IMR-90 (cell line): ENCODE data around the gene WSB1. TPM values are rescaled to one million over a fixed set of nuclear protein-coding genes. Genes with fewer than 3 reads are reported as not detected.

Source experiments
- ATAC-seq: fragments of 200-7000 bp; cut with Tn5 transposase; 2 replicates; pipeline ENCODE4 v1.9.1; 2020; ENCODE audit warnings: low read depth, mild to moderate bottlenecking, moderate library complexity
- BruUV-seq: library from RNA; stranded (reverse); fragments of 400-500 nt; replicated peaks from 2 replicates; lab custom pipeline; 2021; lab: Mats Ljungman, UMichigan
- CTCF ChIA-PET: fragments of 300-600 bp; formaldehyde crosslinking; extraction: SDS; loops from one replicate; lab custom pipeline; 2021; ENCODE audit warnings: antibody characterized with exemption; lab: Yijun Ruan, JAX
- POLR2A ChIA-PET: fragments of 300-600 bp; sonication (Branson Sonifier 250); formaldehyde crosslinking; loops from one replicate; lab custom pipeline; 2022; ENCODE audit warnings: antibody characterized with exemption; ENCODE audit not compliant: unreplicated experiment; lab: Charles Lee
- DNase-seq: peaks from one replicate; pipeline ENCODE4 v3.0.0; 2013
- H2AFZ ChIP-seq: replicated peaks from 2 replicates; pipeline ENCODE3; 2013; ENCODE audit warnings: low read length, mild to moderate bottlenecking; ENCODE audit not compliant: poor library complexity
- H2AK5ac ChIP-seq: 2 replicates; pipeline ENCODE4 v1.6.1; 2013; ENCODE audit warnings: low read depth, low read length, inconsistent platforms
- H2AK9ac ChIP-seq: replicated peaks from 2 replicates; pipeline ENCODE3; 2013; ENCODE audit warnings: mild to moderate bottlenecking, low read depth, low read length, moderate library complexity; ENCODE audit not compliant: poor library complexity
- H2BK120ac ChIP-seq: 2 replicates; pipeline ENCODE4 v1.6.1; 2013; ENCODE audit warnings: low read depth, low read length, inconsistent platforms
- H2BK15ac ChIP-seq: 3 replicates; pipeline ENCODE4 v1.6.1; 2013; ENCODE audit warnings: low read depth, low read length, inconsistent platforms
- H2BK20ac ChIP-seq: 2 replicates; pipeline ENCODE4 v1.6.1; 2013; ENCODE audit warnings: low read depth, mild to moderate bottlenecking, inconsistent platforms, low read length, moderate library complexity
- H2BK5ac ChIP-seq: 2 replicates; pipeline ENCODE4 v1.6.1; 2013; ENCODE audit warnings: mild to moderate bottlenecking, low read depth, low read length, inconsistent platforms; ENCODE audit not compliant: poor library complexity, severe bottlenecking
- H3K14ac ChIP-seq: replicated peaks from 2 replicates; pipeline ENCODE4 v1.6.1; 2013; ENCODE audit warnings: low read depth, low read length, inconsistent platforms
- H3K18ac ChIP-seq: 2 replicates; pipeline ENCODE4 v1.6.1; 2013; ENCODE audit warnings: low read depth, low read length, control low read depth
- H3K23ac ChIP-seq: 2 replicates; pipeline ENCODE4 v1.6.1; 2013; ENCODE audit warnings: low read depth, low read length, inconsistent platforms
- H3K27ac ChIP-seq: 2 replicates; pipeline ENCODE4 v1.5.1; 2013; ENCODE audit warnings: mild to moderate bottlenecking, control low read depth, low read length; ENCODE audit not compliant: insufficient read depth
- H3K27me3 ChIP-seq: 2 replicates; pipeline ENCODE4 v1.6.1; 2013; ENCODE audit warnings: low read length; ENCODE audit not compliant: control insufficient read depth, insufficient read depth
- H3K36me3 ChIP-seq: 2 replicates; pipeline ENCODE4 v1.6.1; 2013; ENCODE audit warnings: low read length, mixed read lengths; ENCODE audit not compliant: control insufficient read depth, insufficient read depth
- H3K4ac ChIP-seq: 2 replicates; pipeline ENCODE4 v1.6.1; 2013; ENCODE audit warnings: low read depth, low read length, inconsistent platforms
- H3K4me1 ChIP-seq: 2 replicates; pipeline ENCODE4 v1.6.1; 2013; ENCODE audit warnings: low read length, mixed read lengths; ENCODE audit not compliant: control insufficient read depth, insufficient read depth
- H3K4me2 ChIP-seq: 2 replicates; pipeline ENCODE4 v1.6.1; 2013; ENCODE audit warnings: low read depth, mild to moderate bottlenecking, control low read depth, low read length, moderate library complexity
- H3K4me3 ChIP-seq: 2 replicates; pipeline ENCODE4 v1.5.1; 2013; ENCODE audit warnings: low read depth, mild to moderate bottlenecking, control low read depth, low read length, moderate library complexity; ENCODE audit not compliant: insufficient read depth
- H3K56ac ChIP-seq: 2 replicates; pipeline ENCODE4 v1.6.1; 2013; ENCODE audit warnings: low read length, inconsistent platforms; ENCODE audit not compliant: insufficient read depth; ENCODE audit errors: extremely low read depth
- H3K79me1 ChIP-seq, 2 experiments: 2 replicates each; pipeline ENCODE4 v1.6.1; 2013; ENCODE audit warnings: low read length in 2 of 2, inconsistent platforms in 1 of 2, low read depth in 1 of 2
- H3K9ac ChIP-seq: 2 replicates; pipeline ENCODE4 v1.6.1; 2013; ENCODE audit warnings: low read depth, low read length, control low read depth
- H3K9me1 ChIP-seq: 2 replicates; pipeline ENCODE4 v1.6.1; 2013; ENCODE audit warnings: low read length, inconsistent platforms; ENCODE audit not compliant: insufficient read depth
- H3K9me3 ChIP-seq: 2 replicates; pipeline ENCODE4 v1.6.1; 2013; ENCODE audit warnings: low read length; ENCODE audit not compliant: control insufficient read depth, insufficient read depth
- H4K20me1 ChIP-seq: 2 replicates; pipeline ENCODE4 v1.6.1; 2013; ENCODE audit warnings: low read length, inconsistent platforms; ENCODE audit not compliant: insufficient read depth
- H4K5ac ChIP-seq: 2 replicates; pipeline ENCODE4 v1.6.1; 2013; ENCODE audit warnings: mild to moderate bottlenecking, low read depth, low read length, control low read depth
- H4K8ac ChIP-seq, 2 experiments: 2 replicates each; pipeline ENCODE4 v1.6.1; 2013; ENCODE audit warnings: low read depth in 2 of 2, low read length in 2 of 2, control low read depth in 1 of 2, inconsistent platforms in 1 of 2
- H4K91ac ChIP-seq: 2 replicates; pipeline ENCODE4 v1.6.1; 2013; ENCODE audit warnings: low read depth, low read length, inconsistent platforms; ENCODE audit not compliant: insufficient read depth
- BHLHE40 ChIP-seq: fragments of 150-350 bp; IDR thresholded peaks from 2 replicates; pipeline ENCODE4 v1.6.1; 2016; ENCODE audit warnings: mild to moderate bottlenecking, low read depth, low read length
- CEBPB ChIP-seq: IDR thresholded peaks from 2 replicates; pipeline ENCODE4 v1.6.1; 2012; ENCODE audit warnings: low read depth, low read length, improper control_type of control experiment
- CHD1 ChIP-seq: IDR thresholded peaks from 2 replicates; pipeline ENCODE4 v1.6.1; 2012; ENCODE audit warnings: low read depth, low read length, improper control_type of control experiment
- FOS ChIP-seq: fragments of 150-350 bp; IDR thresholded peaks from 2 replicates; pipeline ENCODE4 v1.6.1; 2016; ENCODE audit warnings: low read depth, low read length
- MAFK ChIP-seq: IDR thresholded peaks from 2 replicates; pipeline ENCODE4 v1.6.1; 2012; ENCODE audit warnings: low read depth, low read length, improper control_type of control experiment
- MAZ ChIP-seq: IDR thresholded peaks from 2 replicates; pipeline ENCODE4 v1.6.1; 2012; ENCODE audit warnings: low read depth, mild to moderate bottlenecking, low read length, improper control_type of control experiment, moderate library complexity, borderline replicate concordance
- MXI1 ChIP-seq: IDR thresholded peaks from 2 replicates; pipeline ENCODE4 v1.6.1; 2012; ENCODE audit warnings: low read depth, mild to moderate bottlenecking, low read length, moderate library complexity, borderline replicate concordance
- NFE2L2 ChIP-seq: fragments of 150-350 bp; IDR thresholded peaks from 2 replicates; pipeline ENCODE4 v1.6.1; 2016; ENCODE audit warnings: low read depth, mild to moderate bottlenecking, low read length
- POLR2A ChIP-seq: IDR thresholded peaks from 2 replicates; pipeline ENCODE4 v1.6.1; 2012; ENCODE audit warnings: mild to moderate bottlenecking, low read depth, low read length
- RAD21 ChIP-seq: IDR thresholded peaks from 2 replicates; pipeline ENCODE4 v1.6.1; 2012; ENCODE audit warnings: low read length, improper control_type of control experiment
- RCOR1 ChIP-seq: IDR thresholded peaks from 2 replicates; pipeline ENCODE4 v1.6.1; 2012; ENCODE audit warnings: mild to moderate bottlenecking, low read length, improper control_type of control experiment; ENCODE audit not compliant: insufficient replicate concordance
- RFX5 ChIP-seq: IDR thresholded peaks from 2 replicates; pipeline ENCODE4 v1.8.0; 2012; ENCODE audit warnings: low read depth, mild to moderate bottlenecking, low read length, moderate library complexity
- SMC3 ChIP-seq: fragments of 150-350 bp; IDR thresholded peaks from 2 replicates; pipeline ENCODE4 v1.6.1; 2016; ENCODE audit warnings: low read depth, mild to moderate bottlenecking, antibody characterized with exemption, low read length, moderate library complexity
- WGBS, 2 experiments: methylation state at CpG; one replicate each; pipeline versions ENCODE4 v1.1.5 to v1.1.7; 2013; ENCODE audit warnings: missing lambda C conversion rate in 2 of 2; ENCODE audit not compliant: insufficient read length in 1 of 2; ENCODE audit errors: extremely low coverage in 2 of 2; 5-methylcytosine and 5-hydroxymethylcytosine counted together
- dilution Hi-C: fragments of 300-500 bp; cut with HindIII; formaldehyde crosslinking; loops from one replicate; pipeline ENCODE4 v1.14.3; 2018; ENCODE audit warnings: low sequenced_read_pairs; ENCODE audit not compliant: unreplicated experiment
- in situ Hi-C: fragments of 300-500 bp; cut with MboI; formaldehyde crosslinking; loops from 3 replicates; pipeline ENCODE4 v1.14.3; 2019; ENCODE audit warnings: low sequenced_read_pairs, inconsistent platforms, mixed read lengths
- intact Hi-C: fragments of 100-400 bp; cut with micrococcal nuclease; formaldehyde crosslinking; loops from 2 replicates; pipeline ENCODE4 v1.10.0; 2022
- polyA plus RNA-seq, 3 experiments: library from polyadenylated mRNA; depleted of rRNA; stranded (reverse); fragments of >200 nt; gene quantifications; 2 replicates each; pipeline ENCODE4 v1.2.3, GENCODE V29; 2012; ENCODE audit warnings: low replicate concordance in 1 of 3
- total RNA-seq: library from RNA; depleted of rRNA; stranded (reverse); fragments of >200 nt; gene quantifications from 2 replicates; pipeline ENCODE4 v1.2.3, GENCODE V29; 2012
- TF ChIP-seq, protein P1 (sequence below): conservative IDR thresholded peaks from 2 replicates; pipeline ENCODE4 v1.5.1; 2012; ENCODE audit warnings: mild to moderate bottlenecking, low read depth, low read length, improper control_type of control experiment
- TF ChIP-seq, protein P2 (sequence below): fragments of 150-350 bp; IDR thresholded peaks from 2 replicates; pipeline ENCODE4 v1.6.1; 2017; ENCODE audit warnings: mild to moderate bottlenecking, antibody characterized with exemption, low read length, low read depth
- TF ChIP-seq, protein P3 (sequence below): fragments of 150-350 bp; IDR thresholded peaks from 2 replicates; pipeline ENCODE4 v1.6.1; 2016; ENCODE audit warnings: low read depth, mild to moderate bottlenecking, low read length, moderate library complexity, borderline replicate concordance

WSB1 gene
- total and polyA plus RNA-seq, 2 of the 4 experiments (the other 2 are of a cell fraction): 140 to 266 TPM

DNA sequence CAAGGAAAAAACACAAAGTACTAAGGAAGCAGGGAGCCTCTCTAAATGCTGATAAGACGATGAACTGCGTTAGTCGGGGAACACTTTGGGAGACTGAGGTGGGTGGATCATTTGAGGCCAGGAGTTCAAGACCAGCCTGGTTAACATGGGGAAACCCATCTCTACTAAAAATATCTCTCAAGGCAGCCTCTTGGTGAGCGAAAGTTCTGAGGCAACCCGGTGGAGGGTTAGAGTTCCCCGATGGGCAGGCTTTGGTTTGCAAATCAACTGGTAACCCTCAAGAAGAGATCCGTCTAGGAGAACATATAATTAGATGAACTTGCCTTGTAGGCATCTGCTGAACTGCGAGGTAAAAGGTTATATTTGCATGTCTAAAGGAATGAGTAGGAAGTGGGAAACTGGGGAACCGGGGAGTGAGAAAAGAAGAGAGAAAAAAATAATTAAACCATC, 44.6 kb downstream of the WSB1 start:
- H3K27me3 ChIP-seq: no peaks in the 10 kb centered on the region
- no peaks in the 10 kb centered on the region for H3K4me1 ChIP-seq
- no peak overlapping the region for H2BK20ac ChIP-seq
- TF ChIP-seq RAD21: no peak
- TF ChIP-seq, protein P1, sequence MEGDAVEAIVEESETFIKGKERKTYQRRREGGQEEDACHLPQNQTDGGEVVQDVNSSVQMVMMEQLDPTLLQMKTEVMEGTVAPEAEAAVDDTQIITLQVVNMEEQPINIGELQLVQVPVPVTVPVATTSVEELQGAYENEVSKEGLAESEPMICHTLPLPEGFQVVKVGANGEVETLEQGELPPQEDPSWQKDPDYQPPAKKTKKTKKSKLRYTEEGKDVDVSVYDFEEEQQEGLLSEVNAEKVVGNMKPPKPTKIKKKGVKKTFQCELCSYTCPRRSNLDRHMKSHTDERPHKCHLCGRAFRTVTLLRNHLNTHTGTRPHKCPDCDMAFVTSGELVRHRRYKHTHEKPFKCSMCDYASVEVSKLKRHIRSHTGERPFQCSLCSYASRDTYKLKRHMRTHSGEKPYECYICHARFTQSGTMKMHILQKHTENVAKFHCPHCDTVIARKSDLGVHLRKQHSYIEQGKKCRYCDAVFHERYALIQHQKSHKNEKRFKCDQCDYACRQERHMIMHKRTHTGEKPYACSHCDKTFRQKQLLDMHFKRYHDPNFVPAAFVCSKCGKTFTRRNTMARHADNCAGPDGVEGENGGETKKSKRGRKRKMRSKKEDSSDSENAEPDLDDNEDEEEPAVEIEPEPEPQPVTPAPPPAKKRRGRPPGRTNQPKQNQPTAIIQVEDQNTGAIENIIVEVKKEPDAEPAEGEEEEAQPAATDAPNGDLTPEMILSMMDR: no peak
- TF ChIP-seq CEBPB: no peak
- no peak for TF ChIP-seq SMC3
- no peak for TF ChIP-seq RCOR1
- TF ChIP-seq, protein P2, sequence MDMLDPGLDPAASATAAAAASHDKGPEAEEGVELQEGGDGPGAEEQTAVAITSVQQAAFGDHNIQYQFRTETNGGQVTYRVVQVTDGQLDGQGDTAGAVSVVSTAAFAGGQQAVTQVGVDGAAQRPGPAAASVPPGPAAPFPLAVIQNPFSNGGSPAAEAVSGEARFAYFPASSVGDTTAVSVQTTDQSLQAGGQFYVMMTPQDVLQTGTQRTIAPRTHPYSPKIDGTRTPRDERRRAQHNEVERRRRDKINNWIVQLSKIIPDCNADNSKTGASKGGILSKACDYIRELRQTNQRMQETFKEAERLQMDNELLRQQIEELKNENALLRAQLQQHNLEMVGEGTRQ: no peak
- TF ChIP-seq MAFK: no peak
- TF ChIP-seq MAZ: no peak
- no peak for TF ChIP-seq FOS
- TF ChIP-seq BHLHE40: no peak
- TF ChIP-seq, protein P3, sequence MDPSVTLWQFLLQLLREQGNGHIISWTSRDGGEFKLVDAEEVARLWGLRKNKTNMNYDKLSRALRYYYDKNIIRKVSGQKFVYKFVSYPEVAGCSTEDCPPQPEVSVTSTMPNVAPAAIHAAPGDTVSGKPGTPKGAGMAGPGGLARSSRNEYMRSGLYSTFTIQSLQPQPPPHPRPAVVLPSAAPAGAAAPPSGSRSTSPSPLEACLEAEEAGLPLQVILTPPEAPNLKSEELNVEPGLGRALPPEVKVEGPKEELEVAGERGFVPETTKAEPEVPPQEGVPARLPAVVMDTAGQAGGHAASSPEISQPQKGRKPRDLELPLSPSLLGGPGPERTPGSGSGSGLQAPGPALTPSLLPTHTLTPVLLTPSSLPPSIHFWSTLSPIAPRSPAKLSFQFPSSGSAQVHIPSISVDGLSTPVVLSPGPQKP: no peak
- no peak for TF ChIP-seq CHD1
- no peak for TF ChIP-seq MXI1
- TF ChIP-seq NFE2L2: no peak
- no peak for TF ChIP-seq RFX5
- TF ChIP-seq POLR2A: no peak
- in situ Hi-C loops (no loop called here), dilution Hi-C loops (loop anchor here (25.0 kb wide), 1 partner anchor 101 kb away; no protein-coding TSS in a partner anchor), intact Hi-C loops (no loop called here)
- H2AFZ ChIP-seq: no peak overlapping the region
- H3K79me1 ChIP-seq: no peaks in the 10 kb centered on the region
- WGBS, 2 experiments: 89% methylated on average over 3 of the region's 9 CpGs; no CpG with 5 or more reads in 1 of the 2 experiments
- no peak overlapping the region for H2AK5ac ChIP-seq
- H2BK120ac ChIP-seq: no peak overlapping the region
- no peaks in the 10 kb centered on the region for H3K36me3 ChIP-seq
- no peak overlapping the region for H4K5ac ChIP-seq
- H4K8ac ChIP-seq: no peak overlapping the region
- H3K56ac ChIP-seq: no peak overlapping the region
- no peak overlapping the region for H3K23ac ChIP-seq
- 0 out of 2 replicates have a peak, but pooled peaks cover 4% of the 10 kb centered on the region for H3K9me1 ChIP-seq
- no peak overlapping the region for H3K14ac ChIP-seq
- POLR2A ChIA-PET: no interaction called here
- no peak overlapping the region for H2BK5ac ChIP-seq
- ATAC-seq (no peak), DNase-seq (no peak)
- no TSS peak for BruUV-seq
- CTCF ChIA-PET: no interaction called here
- no peak overlapping the region for H3K18ac ChIP-seq
- no peak overlapping the region for H2BK15ac ChIP-seq
- H3K4ac ChIP-seq: no peak overlapping the region
- no peak overlapping the region for H4K91ac ChIP-seq
- H3K9me3 ChIP-seq: no peaks in the 10 kb centered on the region
- no peak overlapping the region for H3K27ac ChIP-seq
- H3K4me3 ChIP-seq: no peak overlapping the region
- H3K9ac ChIP-seq: no peak overlapping the region
- no peaks in the 10 kb centered on the region for H4K20me1 ChIP-seq
- H3K4me2 ChIP-seq: no peak overlapping the region
- H2AK9ac ChIP-seq: no peak overlapping the region
